Measurements from ENCODE around the gene DISP1. TPM values are rescaled to one million over a fixed set of nuclear protein-coding genes. Genes with fewer than 3 reads are reported as not detected.

Gene DISP1
- total RNA-seq, 5 donors from 2014 or later (not counting 1 experiment from before 2014, with no cell fraction given), result 2.7 to 4.5 (median 3.1) TPM

DNA sequence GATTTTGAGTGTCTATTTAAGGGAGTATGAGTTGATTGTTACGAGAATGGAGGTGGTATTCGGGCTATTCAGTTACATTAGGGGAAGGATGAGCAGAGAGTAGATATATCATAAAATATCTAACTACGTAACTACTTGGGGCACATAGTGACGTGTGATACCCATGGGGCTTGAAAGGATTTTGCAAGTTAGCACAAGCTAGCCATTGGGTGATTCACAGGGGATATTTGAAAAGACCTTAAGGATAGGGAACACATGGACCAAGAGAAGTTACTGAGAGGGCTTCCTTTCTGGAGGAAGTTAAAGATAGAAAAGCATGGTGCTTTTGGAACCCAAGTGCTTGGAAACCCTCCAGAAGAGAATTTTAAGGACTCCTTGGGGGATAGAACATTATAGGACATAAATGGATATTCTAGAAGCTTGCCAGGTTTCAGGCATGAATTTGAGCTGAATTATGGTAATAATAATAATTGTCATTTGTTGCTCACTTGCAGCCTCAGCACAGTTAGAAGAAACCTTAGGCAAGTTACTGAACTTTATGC lies 5.4 kb downstream of the DISP1 start:
- Histone ChIP-seq H3K9me3 (no peaks in the 10 kb centered on the region), H3K27ac (ENCODE audit: low read length) (no peak overlapping the region), H3K36me3 (ENCODE audit: control insufficient read depth in 2 of 2, extremely low read depth in 1 of 2, insufficient read depth in 1 of 2, low read length in 1 of 2) (no peaks in the 10 kb centered on the region), H3K4me3 (ENCODE audit: control insufficient read depth in 1 of 2, extremely low read depth in 1 of 2, low read length in 1 of 2) (no peak overlapping the region), H3K27me3 (replicated peaks in 1 of 2; ENCODE audit: control insufficient read depth in 2 of 2, extremely low read depth in 1 of 2, insufficient read depth in 2 of 2, low read length in 1 of 2) (no peaks in the 10 kb centered on the region), H3K4me1 (ENCODE audit: control insufficient read depth in 1 of 2, extremely low read depth in 1 of 2, insufficient read depth in 2 of 2, low read length in 2 of 2) (peaks cover 4 to 5% of the 10 kb centered on the region in 2 experiments)
- ATAC-seq (replicated peaks in 1 of 4) (no peak), DNase-seq (no peak)
- Mint-ChIP-seq H3K27me3 (no peaks in the 10 kb centered on the region), H3K27ac (no peak overlapping the region), H3K9me3 (no peaks in the 10 kb centered on the region), H3K4me3 (no peak overlapping the region), H3K36me3 (peaks cover 8% of the 10 kb centered on the region), H3K4me1 (peaks cover 26 to 42% (median 32%) of the 10 kb centered on the region in 3 donors)
- POLR2A ChIA-PET, result no interaction called here
- WGBS (ENCODE audit: insufficient coverage), result 67% methylated on average over 1 of the region's 4 CpGs
- CTCF ChIA-PET, result no interaction called here

DNA sequence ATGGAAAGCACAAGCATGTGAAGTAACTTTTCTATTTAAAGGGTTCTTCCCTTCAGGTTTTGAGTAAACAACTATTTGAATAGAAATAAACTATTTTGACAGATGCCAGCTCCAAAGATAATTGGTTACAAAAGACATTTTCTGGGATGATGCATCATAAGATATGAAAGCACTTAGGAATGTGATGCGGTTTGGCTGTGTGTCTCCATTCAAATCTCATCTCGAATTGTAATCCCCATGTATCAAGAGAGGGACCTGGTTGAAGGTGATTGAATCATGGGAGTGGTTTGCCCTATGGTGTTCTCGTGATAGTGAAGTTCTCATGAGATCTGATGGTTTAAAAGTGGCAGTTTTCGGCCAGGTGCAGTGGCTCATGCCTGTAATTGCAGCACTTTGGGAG lies 6.4 kb downstream of the DISP1 start:
- ATAC-seq (replicated peaks in 1 of 4) (no peak), DNase-seq (no peak)
- Histone ChIP-seq H3K4me3 (ENCODE audit: control insufficient read depth in 1 of 2, extremely low read depth in 1 of 2, low read length in 1 of 2) (no peak overlapping the region), H3K27me3 (replicated peaks in 1 of 2; ENCODE audit: control insufficient read depth in 2 of 2, extremely low read depth in 1 of 2, insufficient read depth in 2 of 2, low read length in 1 of 2) (no peaks in the 10 kb centered on the region), H3K4me1 (ENCODE audit: control insufficient read depth in 1 of 2, extremely low read depth in 1 of 2, insufficient read depth in 2 of 2, low read length in 2 of 2) (no peaks in the 10 kb centered on the region), H3K36me3 (ENCODE audit: control insufficient read depth in 2 of 2, extremely low read depth in 1 of 2, insufficient read depth in 1 of 2, low read length in 1 of 2) (no peaks in the 10 kb centered on the region), H3K9me3 (no peaks in the 10 kb centered on the region), H3K27ac (ENCODE audit: low read length) (no peak overlapping the region)
- ChIA-PET CTCF (interaction anchor here in 1 of 2 donors (0.7 kb wide), 1 partner anchor 324 kb away, joined by 7 read pairs; no protein-coding TSS in a partner anchor), POLR2A (no interaction called here)
- no peak overlapping the region for H3K27ac Mint-ChIP-seq
- H3K36me3 Mint-ChIP-seq, result peaks cover 12% of the 10 kb centered on the region
- no peaks in the 10 kb centered on the region for H3K9me3 Mint-ChIP-seq
- H3K4me1 Mint-ChIP-seq, result peaks cover 18 to 32% (median 24%) of the 10 kb centered on the region in 3 donors
- 96% methylated on average over 4 of the region's 4 CpGs for WGBS (ENCODE audit: insufficient coverage)
- H3K4me3 Mint-ChIP-seq, result no peak overlapping the region
- no peaks in the 10 kb centered on the region for H3K27me3 Mint-ChIP-seq

DNA sequence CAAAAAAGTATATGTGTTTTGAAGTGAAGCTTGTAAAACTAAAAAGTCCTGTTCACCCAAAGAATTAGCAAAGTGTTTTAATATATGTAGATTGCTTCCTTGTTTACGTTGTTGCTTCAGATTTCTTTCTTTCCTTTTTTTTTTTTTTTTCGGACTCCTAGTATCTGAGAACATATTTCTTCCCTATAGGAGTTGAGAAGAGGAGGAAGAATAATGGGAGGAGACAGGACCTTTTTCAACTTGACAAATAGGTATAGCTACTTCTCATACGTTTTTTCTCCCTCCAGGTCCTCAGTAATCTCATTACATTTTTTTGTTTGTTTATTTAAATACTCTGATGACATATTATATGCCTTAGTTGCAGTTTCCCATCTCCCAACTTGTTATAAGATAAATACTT lies 8.9 kb downstream of the DISP1 start:
- H3K27ac Mint-ChIP-seq, result no peak overlapping the region
- H3K27me3 Mint-ChIP-seq, result no peaks in the 10 kb centered on the region
- H3K4me3 Mint-ChIP-seq, result no peak overlapping the region
- no CpG with 5 or more reads among the region's 3 CpGs for WGBS (ENCODE audit: insufficient coverage)
- H3K27me3 ChIP-seq (replicated peaks in 1 of 2; ENCODE audit: control insufficient read depth in 2 of 2, extremely low read depth in 1 of 2, insufficient read depth in 2 of 2, low read length in 1 of 2), result no peaks in the 10 kb centered on the region
- ChIA-PET POLR2A (interaction anchor here (0.6 to 0.7 kb wide), 2 partner anchors 12 to 686 kb away, joined by 6 read pairs; no protein-coding TSS in a partner anchor), CTCF (interaction anchor here (0.7 kb wide), 2 partner anchors 307 to 387 kb away, joined by 5 to 7 read pairs; no protein-coding TSS in a partner anchor)
- peaks cover 15% of the 10 kb centered on the region for H3K36me3 Mint-ChIP-seq
- no peaks in the 10 kb centered on the region for H3K9me3 Mint-ChIP-seq
- DNase-seq (no peak), ATAC-seq (replicated peaks in 1 of 4) (no peak)
- no peak overlapping the region for H3K27ac ChIP-seq (ENCODE audit: low read length)
- no peak overlapping the region for H3K4me3 ChIP-seq (ENCODE audit: control insufficient read depth in 1 of 2, extremely low read depth in 1 of 2, low read length in 1 of 2)
- no peaks in the 10 kb centered on the region for H3K4me1 ChIP-seq (ENCODE audit: control insufficient read depth in 1 of 2, extremely low read depth in 1 of 2, insufficient read depth in 2 of 2, low read length in 2 of 2)
- H3K9me3 ChIP-seq, result no peaks in the 10 kb centered on the region
- no peaks in the 10 kb centered on the region for H3K36me3 ChIP-seq (ENCODE audit: control insufficient read depth in 2 of 2, extremely low read depth in 1 of 2, insufficient read depth in 1 of 2, low read length in 1 of 2)
- H3K4me1 Mint-ChIP-seq, result peaks cover 6 to 13% (median 12%) of the 10 kb centered on the region in 3 donors

DNA sequence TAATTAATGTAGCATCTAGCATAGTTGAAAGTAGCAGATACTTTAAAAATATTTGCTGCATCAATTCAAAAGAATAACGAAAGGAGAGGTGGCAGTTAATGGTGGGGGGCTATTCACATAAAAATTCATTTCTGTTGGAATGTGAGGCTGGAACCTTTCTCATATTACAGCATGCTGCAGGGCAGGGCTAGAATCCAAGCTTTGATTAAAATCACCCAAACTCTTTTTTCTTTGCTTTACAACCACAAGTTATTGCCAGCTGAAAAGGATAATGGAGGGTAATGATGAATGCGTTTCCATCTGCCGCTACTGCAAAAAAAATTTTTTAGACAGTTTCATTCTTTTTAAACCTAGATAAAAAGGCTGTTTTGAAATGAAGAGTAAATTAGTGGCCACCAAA lies 9.8 kb downstream of the DISP1 start:
- Mint-ChIP-seq H3K27ac (no peak overlapping the region), H3K4me3 (no peak overlapping the region), H3K36me3 (peaks cover 15% of the 10 kb centered on the region), H3K27me3 (no peaks in the 10 kb centered on the region), H3K4me1 (peaks cover 4 to 12% (median 8%) of the 10 kb centered on the region in 3 donors), H3K9me3 (no peaks in the 10 kb centered on the region)
- no peak overlapping the region for H3K4me3 ChIP-seq (ENCODE audit: control insufficient read depth in 1 of 2, extremely low read depth in 1 of 2, low read length in 1 of 2)
- ChIA-PET CTCF (no interaction called here), POLR2A (no interaction called here)
- H3K9me3 ChIP-seq, result no peaks in the 10 kb centered on the region
- WGBS (ENCODE audit: insufficient coverage), result no CpG with 5 or more reads among the region's 3 CpGs
- ATAC-seq (replicated peaks in 1 of 4), result no peak
- no peaks in the 10 kb centered on the region for H3K27me3 ChIP-seq (replicated peaks in 1 of 2; ENCODE audit: control insufficient read depth in 2 of 2, extremely low read depth in 1 of 2, insufficient read depth in 2 of 2, low read length in 1 of 2)
- no peak for DNase-seq
- no peaks in the 10 kb centered on the region for H3K4me1 ChIP-seq (ENCODE audit: control insufficient read depth in 1 of 2, extremely low read depth in 1 of 2, insufficient read depth in 2 of 2, low read length in 2 of 2)
- no peak overlapping the region for H3K27ac ChIP-seq (ENCODE audit: low read length)
- no peaks in the 10 kb centered on the region for H3K36me3 ChIP-seq (ENCODE audit: control insufficient read depth in 2 of 2, extremely low read depth in 1 of 2, insufficient read depth in 1 of 2, low read length in 1 of 2)

DNA sequence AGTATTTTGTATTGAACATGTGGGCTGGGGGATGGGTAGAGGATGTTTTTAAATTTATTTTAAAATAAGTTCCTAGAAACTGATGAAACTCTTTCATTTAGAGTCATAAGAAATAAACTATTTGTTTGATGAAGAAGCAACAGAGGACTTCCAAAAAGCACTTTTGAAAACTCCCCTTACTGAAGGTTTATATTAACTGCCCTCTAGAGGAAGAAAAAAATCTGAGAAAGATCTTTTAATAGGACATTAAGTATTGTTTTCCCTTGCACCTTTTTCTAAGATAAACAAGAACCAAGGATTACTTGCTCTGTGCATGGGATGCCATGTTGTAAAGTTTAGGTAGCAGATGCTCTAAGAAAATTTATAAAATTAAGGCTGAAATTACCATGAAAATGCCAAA lies 14.1 kb downstream of the DISP1 start:
- peaks cover 7% of the 10 kb centered on the region for H3K36me3 Mint-ChIP-seq
- no peaks in the 10 kb centered on the region for H3K9me3 ChIP-seq
- H3K36me3 ChIP-seq (ENCODE audit: control insufficient read depth in 2 of 2, extremely low read depth in 1 of 2, insufficient read depth in 1 of 2, low read length in 1 of 2), result no peaks in the 10 kb centered on the region
- no peak for DNase-seq
- H3K27me3 ChIP-seq (replicated peaks in 1 of 2; ENCODE audit: control insufficient read depth in 2 of 2, extremely low read depth in 1 of 2, insufficient read depth in 2 of 2, low read length in 1 of 2), result no peaks in the 10 kb centered on the region
- POLR2A ChIA-PET, result interaction anchor here in 1 of 2 donors (0.7 kb wide), 1 partner anchor 1665 kb away, joined by 4 read pairs; no protein-coding TSS in a partner anchor
- no peaks in the 10 kb centered on the region for H3K27me3 Mint-ChIP-seq
- ATAC-seq (replicated peaks in 1 of 4), result no peak
- H3K4me1 Mint-ChIP-seq, result peaks cover 3 to 7% (median 4%) of the 10 kb centered on the region in 3 donors
- H3K27ac ChIP-seq (ENCODE audit: low read length), result no peak overlapping the region
- H3K4me3 Mint-ChIP-seq, result no peak overlapping the region
- H3K9me3 Mint-ChIP-seq, result no peaks in the 10 kb centered on the region
- H3K27ac Mint-ChIP-seq, result no peak overlapping the region
- H3K4me1 ChIP-seq (ENCODE audit: control insufficient read depth in 1 of 2, extremely low read depth in 1 of 2, insufficient read depth in 2 of 2, low read length in 2 of 2), result no peaks in the 10 kb centered on the region
- CTCF ChIA-PET, result interaction anchor here in 1 of 2 donors (0.5 kb wide), 1 partner anchor 140 kb away, joined by 4 read pairs; no protein-coding TSS in a partner anchor
- no peak overlapping the region for H3K4me3 ChIP-seq (ENCODE audit: control insufficient read depth in 1 of 2, extremely low read depth in 1 of 2, low read length in 1 of 2)

DNA sequence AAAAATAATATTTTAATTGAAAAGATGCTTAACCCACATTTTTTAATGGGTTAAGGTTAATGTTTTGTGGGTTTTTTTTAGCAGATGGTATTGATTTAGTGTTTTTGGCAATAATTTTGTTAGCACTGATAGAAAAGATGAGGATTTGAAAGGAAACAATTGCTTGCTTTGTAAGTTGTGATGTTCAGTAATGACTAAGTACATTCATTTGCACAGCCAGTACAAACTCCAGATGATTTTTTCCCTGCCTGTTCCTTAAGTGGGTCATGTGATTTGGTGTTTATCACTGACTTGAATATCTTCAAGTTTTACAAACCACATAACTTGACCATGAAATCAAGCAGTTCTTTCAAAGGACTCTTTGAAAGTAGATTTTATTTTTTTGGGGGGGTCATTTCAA lies 15.0 kb downstream of the DISP1 start:
- no peak overlapping the region for H3K4me3 ChIP-seq (ENCODE audit: control insufficient read depth in 1 of 2, extremely low read depth in 1 of 2, low read length in 1 of 2)
- ATAC-seq (replicated peaks in 1 of 4), result no peak
- H3K27me3 ChIP-seq (replicated peaks in 1 of 2; ENCODE audit: control insufficient read depth in 2 of 2, extremely low read depth in 1 of 2, insufficient read depth in 2 of 2, low read length in 1 of 2), result no peaks in the 10 kb centered on the region
- H3K36me3 Mint-ChIP-seq, result peaks cover 7% of the 10 kb centered on the region
- no peaks in the 10 kb centered on the region for H3K9me3 Mint-ChIP-seq
- H3K27ac ChIP-seq (ENCODE audit: low read length), result no peak overlapping the region
- CTCF ChIA-PET, result interaction anchor here in 1 of 2 donors (0.6 kb wide), 1 partner anchor 266 kb away, joined by 9 read pairs; no protein-coding TSS in a partner anchor
- H3K4me3 Mint-ChIP-seq, result no peak overlapping the region
- POLR2A ChIA-PET, result no interaction called here
- H3K27me3 Mint-ChIP-seq, result no peaks in the 10 kb centered on the region
- no peaks in the 10 kb centered on the region for H3K36me3 ChIP-seq (ENCODE audit: control insufficient read depth in 2 of 2, extremely low read depth in 1 of 2, insufficient read depth in 1 of 2, low read length in 1 of 2)
- no peak for DNase-seq
- no peaks in the 10 kb centered on the region for H3K4me1 ChIP-seq (ENCODE audit: control insufficient read depth in 1 of 2, extremely low read depth in 1 of 2, insufficient read depth in 2 of 2, low read length in 2 of 2)
- no peak overlapping the region for H3K27ac Mint-ChIP-seq
- peaks cover 3 to 8% (median 4%) of the 10 kb centered on the region in 3 donors for H3K4me1 Mint-ChIP-seq
- no peaks in the 10 kb centered on the region for H3K9me3 ChIP-seq
